GM21737 (cell line): ENCODE measurements around the gene CACNA1F.

Experiments used
- ATAC-seq: cut with Tn5 transposase; IDR thresholded peaks from one replicate; pipeline ENCODE4 v1.9.1; 2021; ENCODE audit warnings: mild to moderate bottlenecking, moderate library complexity; ENCODE audit not compliant: unreplicated experiment

CACNA1F gene

DNA sequence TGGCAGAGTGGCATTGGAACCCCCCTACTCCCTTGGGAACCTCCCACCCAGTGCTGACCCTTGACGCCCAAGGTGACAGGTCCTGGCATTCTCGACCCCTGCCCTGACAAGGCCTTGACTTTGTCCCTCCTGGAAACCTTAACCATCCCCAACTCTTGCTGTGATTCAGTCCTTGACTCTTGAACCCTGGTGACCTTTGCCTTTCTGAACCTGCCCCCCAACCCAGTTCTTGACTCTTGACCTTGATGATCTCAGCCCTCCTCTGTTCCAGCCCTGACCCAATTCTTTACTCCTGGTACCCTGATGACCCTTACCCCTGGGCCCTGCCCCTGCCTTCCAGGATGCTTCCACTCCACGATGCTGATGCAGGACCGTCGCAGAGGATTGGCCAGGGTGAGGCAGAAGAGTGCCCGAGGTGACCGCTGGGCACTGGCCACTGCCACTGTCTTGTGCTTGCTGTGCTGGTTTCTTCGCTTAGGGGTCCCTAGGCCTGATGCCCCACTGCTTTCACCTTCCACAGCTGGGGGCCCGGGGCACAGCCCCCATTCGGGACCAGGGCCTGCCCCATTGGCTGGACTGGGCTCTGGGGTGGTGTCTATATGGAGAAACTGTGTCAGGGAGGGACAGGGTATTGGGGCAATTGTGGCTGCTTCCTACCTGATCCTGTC, 1.7 kb downstream of the CACNA1F start:
- no peak for ATAC-seq

DNA sequence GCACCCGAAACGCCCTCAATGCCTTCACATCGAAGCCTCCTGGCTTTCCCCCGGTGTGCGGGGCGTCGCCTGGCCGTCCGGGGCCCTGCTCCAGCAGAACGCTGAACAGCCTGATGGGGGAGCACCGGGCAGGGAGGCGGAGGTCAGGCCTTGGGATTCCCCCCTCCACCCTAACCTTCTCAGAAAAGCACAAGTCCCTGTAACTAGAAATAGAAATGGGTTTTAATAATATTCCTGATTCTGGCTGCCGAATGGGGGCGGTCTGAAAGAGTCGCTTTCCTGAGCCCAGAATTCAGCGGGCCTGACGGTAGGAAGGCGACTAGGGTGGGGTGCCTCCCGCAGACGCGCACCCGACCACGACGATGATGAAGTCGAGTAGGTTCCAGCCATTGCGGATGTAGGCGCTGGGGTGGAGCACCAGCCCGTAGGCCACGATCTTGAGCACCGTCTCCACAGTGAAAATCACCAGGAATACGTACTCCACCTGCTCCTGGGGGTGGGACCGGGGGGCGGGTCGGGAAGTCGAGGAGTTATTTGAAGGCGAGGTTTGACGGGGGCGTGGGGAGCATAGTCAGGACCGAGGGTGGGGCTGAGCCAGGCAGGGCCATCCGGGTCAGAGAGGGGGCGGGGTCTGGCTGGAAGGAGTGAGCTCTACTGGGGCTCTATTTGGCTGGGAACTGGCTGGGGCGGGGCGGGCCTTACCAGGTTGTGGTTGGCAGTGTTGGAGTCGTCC, 2.5 kb downstream of the CACNA1F start:
- peak; percentile 73 for ATAC-seq

DNA sequence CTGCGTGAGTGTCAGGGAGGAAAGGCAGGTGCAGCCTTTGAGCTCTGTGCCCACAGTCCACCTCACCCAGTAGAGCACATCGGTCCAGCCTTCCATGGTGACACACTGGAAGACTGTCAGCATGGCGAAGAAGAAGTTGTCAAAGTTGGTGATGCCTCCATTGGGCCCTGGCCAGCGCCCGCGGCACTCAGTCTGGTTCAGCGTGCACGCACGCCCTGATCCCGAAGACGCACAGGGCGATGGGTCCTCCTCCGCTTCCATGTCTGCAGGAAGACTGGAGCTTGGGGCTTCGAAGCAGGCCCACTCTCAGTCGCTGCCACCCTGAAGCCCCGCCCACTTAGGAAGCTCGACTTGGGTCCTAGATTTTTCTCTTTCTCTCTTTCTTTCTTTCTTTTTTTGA, 5.0 kb downstream of the CACNA1F start:
- ATAC-seq: no peak

DNA sequence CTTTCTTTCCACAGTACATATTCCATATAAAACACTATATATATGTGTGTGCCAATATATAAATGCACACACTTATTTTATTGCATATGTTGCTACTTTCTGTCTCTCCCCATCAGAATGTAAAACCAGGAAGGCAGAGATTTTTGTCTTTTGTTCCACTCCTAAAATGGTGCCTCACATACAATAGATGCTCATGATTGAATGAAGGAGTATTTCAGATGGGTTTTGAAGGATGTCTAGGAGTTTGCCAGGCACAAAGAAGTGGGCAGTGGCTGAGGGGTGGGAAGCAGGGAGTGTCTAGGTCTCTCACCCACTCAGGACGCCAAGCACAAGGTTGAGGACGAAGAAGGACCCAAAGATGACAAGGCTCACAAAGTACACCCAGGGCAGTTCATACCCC, 5.4 kb downstream of the CACNA1F start:
- ATAC-seq: no peak

DNA sequence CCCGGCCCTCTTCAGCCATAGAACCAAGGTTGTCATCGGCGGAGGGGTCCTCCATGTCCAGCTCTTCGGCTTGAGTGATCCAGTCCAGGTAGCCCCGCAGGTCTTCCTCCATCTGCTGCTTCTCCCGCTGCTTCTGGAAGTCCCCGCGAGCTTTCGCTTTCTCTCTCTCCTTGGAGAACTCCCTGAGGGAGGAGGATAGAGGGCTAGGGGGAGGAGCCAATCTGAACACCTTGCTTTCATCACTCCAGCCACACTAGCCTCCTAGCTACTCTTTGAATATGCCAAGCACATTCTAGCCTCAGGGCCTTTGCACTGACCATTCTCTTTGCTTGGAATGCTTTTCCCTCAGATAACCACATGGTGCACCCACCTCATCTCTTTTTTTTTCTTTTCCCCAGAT, 6.2 kb downstream of the CACNA1F start:
- ATAC-seq: no peak

DNA sequence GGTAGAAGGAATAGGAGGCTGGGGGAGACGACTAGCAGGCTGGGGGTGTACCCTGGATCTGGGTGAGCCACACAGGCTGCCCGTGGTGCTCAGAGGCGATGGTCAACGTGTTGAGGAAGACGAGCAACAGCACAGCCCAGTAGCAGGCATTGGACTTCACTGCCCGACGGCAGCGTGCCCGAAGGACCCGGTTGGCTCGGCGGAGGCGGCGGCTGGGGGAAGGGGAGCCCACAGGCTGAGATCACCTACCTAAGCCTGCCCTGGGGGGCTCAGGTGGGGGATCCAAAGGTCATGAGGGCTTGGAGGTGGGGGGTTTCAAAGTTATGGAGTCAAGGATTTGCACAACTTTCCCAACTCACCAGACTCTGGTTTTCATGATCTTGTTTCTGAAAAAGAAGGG, 7.3 kb downstream of the CACNA1F start:
- no peak for ATAC-seq

DNA sequence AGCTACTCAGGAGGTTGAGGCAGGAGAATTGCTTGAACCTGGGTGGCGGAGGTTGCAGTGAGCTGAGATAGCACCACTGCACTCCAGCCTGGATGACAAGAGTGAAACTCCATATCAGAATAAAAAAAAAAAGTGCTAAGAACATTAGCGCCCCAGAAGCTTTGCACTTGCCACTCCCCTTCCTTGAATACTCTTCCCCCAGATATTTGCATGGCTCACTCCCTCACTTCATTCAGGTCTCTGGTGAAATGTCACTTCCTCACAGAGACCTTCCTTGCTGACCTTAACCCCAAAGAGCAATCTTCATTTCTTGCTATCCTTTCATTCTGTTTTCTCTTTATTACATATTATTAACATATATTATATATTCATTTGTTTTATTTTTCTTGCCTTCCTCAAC, 11.3 kb downstream of the CACNA1F start:
- ATAC-seq: no peak

DNA sequence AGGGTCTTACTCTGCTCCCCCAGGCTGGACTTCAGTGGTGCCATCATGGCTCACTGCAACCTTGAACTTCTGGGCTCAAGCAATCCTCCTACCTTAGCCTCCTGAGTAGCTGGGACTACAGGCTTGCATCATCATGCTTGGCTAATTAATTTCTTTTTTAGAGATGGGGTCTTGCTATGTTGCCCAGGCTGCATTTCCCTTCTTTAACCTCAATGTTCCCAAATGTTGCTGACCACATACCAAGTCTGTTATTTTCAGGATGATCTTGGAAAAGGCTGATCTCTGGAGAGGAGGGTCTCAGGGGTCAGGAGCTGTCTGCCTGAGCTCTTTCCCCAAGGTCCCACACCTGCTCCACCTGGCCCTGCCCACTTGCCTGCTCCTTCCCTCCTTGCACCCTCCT, 13.0 kb downstream of the CACNA1F start:
- ATAC-seq: no peak

DNA sequence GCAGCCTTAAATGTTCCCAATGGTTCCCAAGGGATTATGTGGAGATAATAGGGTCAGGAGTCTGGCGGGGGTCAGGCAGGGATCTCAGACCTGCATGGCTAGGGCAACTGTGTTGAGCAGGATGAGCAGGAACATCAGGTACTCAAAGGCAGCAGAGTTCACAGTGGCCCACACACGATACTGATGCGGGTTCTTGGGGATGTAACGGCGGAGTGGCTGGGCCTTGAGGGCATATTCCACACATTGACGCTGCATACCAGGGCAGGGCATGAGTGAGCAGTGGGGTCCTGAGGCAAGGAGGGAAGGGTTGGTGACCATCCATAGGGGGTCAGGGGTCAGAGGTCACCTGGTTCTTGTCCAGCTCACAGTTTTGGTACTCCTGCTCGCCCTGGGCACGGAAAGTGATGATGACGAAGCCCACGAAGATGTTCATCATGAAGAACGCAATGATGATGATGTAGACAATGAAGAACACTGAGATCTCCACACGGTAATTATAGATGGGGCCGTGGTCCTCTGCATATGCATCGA, 18.1 kb downstream of the CACNA1F start:
- ATAC-seq: no peak

DNA sequence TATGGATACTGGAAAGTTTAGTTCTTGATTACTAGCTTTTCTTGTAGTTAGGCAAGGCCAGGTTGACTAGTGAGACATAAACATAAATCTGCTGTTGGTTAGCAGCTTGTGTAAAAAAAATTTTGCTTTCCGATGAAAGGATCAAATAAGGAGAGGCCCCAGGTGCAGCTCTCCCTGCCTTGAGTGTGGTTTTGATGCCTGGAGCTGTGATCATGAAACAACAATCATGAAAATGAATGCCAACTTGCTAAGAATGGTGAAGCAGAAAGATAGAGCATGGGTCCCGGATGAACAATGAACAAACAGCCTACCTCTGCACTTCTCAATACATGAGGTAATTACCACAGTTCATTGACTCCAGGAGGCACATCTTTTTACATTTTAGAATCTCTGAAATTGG, 18.7 kb downstream of the CACNA1F start:
- no peak for ATAC-seq

DNA sequence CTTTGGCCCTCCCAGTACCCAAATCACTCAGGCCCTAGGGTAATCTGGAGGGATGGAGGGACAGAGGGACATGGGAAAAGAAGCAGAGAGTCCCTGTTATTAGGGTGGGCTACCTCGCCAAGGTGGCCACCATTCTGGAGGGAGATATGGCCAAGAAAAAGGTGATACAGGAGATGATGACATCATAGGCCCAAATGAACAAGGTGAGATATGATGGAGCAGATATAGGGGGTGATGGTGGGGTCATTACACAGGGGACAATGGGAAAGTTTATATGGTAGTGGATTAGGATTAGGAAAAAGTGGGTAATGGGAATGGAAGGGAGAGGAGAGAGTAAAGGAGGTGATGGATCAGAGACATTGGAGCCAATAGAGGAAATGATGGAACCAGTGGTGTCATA, 20.3 kb downstream of the CACNA1F start:
- no peak for ATAC-seq

DNA sequence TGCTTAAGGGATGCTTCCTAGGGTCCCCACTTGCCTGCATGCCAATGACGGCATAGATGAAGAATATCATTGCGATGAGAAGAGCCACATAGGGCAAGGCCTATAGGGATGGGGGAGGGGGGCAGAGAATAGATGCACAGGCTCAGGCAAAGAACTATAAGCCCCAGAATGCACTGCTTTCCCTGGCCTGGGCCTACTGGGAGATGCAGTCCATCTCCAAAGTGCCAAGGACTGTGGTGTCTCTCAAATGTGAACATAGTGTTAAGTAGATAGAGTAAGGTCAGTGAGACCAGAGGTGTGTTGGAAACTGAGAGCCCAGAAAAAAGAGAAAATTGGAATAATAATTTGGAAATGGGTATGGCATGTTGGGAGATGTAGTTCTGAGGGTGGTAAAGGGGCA, 20.9 kb downstream of the CACNA1F start:
- ATAC-seq: no peak

DNA sequence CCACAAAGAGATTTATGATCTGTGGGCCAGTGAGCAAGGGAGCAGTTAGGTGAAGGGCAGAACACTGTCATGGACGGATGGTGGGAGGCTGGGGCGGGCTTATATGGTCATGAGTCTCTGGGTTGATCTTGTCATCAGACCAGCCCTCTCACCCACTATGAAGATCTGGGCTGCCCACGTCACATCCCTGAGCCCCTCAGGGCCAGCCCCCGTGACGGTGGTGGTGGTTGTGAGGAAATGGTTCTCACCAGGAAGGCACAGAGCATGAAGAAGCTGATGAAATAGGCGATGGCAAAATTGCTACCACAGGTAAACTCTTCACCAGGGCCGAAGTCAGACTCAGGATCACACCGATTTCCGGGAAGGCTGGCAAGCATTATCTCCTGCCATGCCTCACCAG, 22.1 kb downstream of the CACNA1F start:
- ATAC-seq: no peak

DNA sequence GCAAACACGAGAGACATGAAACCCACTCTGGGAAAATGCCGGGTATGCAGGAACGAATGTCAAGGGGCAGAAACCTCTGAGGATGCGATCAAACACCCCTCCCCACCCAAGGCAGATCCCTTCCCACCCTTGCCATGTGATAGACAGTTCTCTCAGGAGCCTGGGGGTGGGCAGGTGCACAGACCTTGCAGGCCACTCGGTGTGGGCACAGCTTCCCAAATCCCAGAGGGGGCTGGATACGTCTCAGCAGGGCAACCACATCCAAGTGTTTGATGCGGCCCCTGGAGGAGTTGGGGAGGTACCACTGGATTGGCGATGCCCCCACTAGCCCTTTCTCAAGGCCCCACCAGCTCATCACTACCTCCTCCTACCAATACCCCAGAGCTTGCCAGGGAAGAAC, 22.7 kb downstream of the CACNA1F start:
- ATAC-seq: no peak

DNA sequence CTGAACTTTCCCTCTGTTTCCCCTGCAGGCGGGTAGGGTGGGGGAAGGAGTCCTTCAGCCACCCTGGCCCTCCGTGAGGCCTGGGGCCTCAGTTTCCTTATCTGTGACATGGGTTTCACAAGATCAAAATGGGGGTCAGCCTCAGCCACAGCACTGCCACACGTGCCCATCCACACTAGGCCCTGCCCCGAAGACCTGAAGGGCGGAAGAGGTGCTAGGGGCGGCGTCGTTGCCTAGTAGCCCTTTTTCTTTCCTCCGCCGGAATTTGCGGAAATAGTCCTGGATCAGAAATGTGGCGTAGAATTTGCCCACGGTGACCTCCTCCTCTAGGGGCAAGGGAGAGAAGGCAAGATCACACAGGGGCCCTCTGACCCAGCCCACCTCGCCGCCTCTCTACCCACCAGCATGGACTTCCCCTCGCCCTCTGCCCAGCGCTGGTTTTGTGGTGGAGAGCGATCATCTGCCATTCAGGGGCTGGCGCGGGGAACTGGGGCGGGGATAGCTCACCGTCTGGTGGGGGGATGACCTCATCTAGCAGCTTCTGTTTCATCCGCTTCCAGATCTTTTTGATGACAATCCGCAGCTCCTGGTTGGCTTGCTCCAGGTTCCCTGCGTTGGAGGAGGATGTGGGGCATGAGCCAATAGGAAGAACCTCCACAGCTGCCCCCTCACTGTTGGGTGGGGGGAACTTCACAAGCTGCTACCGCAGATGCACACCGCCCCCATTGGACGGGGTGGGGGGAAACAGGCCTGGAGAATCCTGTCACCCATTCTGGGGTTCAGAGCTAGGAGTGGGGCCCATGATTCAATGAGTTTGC, 23.5 kb downstream of the CACNA1F start:
- no peak for ATAC-seq

DNA sequence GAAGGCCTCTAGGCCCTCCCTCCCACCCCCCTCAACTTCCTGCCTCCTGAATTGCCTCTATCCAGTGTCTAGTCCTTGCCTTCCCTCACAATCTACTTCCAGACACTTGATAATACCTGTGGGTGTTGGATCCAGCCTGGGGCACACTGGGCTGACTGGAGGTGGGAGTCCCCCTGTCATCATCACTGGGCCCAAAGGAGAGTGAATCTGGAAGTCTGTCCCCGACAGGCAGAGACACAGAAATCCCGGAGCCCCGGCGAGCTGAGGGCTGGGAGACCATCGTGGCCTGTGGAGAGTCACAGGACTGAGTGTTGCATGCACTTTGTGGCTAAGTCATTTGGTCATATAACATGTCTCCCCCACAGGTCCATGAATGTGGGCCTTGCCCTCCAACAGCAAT, 24.7 kb downstream of the CACNA1F start:
- ATAC-seq: no peak

DNA sequence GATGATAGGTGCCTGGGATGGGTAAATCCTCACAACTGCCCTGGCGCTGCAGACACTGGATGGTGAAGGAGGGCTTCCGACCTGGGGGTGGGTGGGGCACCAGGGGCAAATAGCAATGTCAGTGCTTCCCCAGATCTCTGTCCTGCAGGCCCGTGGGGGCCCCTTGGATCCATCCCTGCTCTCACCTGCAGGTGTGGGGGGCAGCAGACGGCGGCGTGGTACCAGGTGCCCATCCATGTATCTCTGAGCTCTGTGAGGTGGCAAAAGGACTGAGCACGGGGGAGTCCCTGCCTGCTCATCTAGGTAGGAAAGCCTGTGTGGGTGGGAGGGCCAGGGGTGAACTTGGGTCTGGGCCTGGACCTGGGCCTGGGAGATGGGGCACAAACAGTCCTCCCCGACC, 26.6 kb downstream of the CACNA1F start:
- ATAC-seq: no peak

DNA sequence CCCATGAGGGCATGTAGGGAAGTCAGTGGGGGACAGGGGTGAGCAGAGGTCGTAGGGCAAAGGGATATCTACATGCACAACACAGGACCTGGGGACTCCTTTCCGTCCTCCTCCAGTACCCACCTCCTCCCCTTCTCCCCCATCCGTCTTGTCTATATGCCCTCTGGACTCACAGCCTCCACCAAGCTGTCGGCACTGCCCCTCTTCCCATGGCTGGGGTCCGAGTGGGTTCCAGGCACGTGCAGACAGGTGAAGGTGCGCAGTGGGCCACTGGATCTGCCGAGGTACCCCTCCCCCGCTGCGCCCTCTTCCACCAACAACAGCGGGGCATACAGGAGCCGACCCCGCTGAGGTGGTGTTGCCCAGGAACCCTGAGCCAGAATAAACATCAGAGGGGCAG, 27.7 kb downstream of the CACNA1F start:
- ATAC-seq: no peak

DNA sequence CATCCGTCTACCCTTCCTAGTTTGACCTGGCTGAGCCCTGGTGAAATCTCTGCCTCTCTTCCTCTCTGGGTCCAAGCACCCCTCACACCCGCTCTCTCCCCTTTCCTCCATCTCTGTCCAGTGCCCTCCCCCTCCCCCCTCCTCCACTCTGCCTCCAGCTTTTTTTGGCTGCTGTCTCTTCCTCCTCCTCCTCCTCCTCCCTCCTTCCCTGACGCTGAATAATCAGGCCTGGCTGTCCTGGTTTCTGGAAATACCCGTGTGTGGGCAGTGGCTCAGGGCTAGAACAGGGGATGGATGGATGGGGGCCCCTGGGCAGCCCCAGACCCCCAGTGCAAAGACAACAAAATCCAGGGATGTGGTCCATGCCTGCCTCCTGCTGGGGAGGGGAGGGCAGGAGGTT, 28.4 kb downstream of the CACNA1F start:
- no peak for ATAC-seq

DNA sequence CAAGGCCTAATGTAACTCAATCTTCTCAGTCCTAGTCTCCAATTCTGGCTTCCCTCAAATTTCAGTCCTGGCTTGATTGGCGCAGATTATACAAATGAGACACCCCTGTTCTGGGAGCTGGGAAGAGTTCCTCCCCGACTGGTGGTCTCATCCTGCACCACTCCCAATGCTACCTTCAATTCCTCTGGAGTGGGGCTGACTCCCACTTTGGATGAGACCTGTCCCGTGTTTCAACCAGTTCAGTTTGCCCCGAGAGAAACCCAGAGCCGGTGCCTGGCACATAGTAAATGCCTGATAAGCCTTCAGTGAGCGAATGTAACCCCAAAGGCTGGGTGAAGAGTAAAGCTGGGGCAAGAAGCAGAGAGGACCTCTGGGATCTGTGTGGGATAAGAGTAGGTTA, 29.1 kb downstream of the CACNA1F start:
- ATAC-seq: no peak

DNA sequence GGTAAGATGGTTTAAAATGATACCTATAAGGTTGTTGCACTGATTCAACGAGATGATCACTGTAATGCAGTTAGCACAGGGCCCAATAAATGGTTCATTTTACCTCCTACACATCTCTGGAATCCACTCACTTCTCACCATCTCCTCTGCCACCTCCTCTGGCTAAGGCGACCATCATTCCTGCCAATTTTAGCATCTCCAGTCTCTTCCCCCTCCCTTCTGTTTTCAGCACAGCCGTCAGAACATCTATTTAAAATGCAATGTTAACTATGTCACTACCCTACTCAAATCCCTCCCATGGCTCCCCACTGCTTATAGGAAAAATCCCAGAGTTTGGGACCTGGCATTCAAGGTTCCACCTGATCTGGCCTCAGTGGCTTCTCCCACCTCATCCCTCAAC, 29.6 kb downstream of the CACNA1F start:
- ATAC-seq: no peak

DNA sequence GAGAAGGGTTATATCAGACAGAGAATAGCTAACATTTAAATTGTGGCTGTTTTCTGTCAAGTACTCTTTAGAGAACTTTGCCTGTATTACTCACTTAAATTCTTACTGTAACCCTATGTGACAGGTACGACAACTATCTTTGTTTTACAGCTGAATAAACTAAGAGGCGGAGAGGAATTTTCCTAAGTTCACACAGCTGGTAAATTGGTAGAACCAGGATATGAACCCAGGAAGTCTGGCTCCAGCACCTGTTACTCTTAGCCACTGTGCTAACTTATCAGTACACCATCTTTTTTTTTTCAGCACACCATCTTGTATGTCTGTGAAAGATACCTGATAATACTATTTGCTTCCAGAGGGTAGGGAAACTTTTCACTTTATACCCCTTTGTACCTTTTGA, 31.1 kb downstream of the CACNA1F start:
- ATAC-seq: no peak
